GM23338 (cell line): ENCODE data around the gene HNF1B. TPM values are rescaled to one million over a fixed set of nuclear protein-coding genes. Genes with fewer than 3 reads are reported as not detected.

Experiments used
- ATAC-seq: fragments of 200-7000 bp; cut with Tn5 transposase; 3 replicates; pipeline ENCODE4 v1.9.1; 2020
- DNase-seq: peaks from one replicate; pipeline ENCODE4 v3.0.0-alpha.2; 2015; ENCODE audit warnings: low spot score
- H2AFZ ChIP-seq: fragments of 200-600 bp; sonication (generic); 2 replicates; pipeline ENCODE4 v1.8.0; 2016; ENCODE audit warnings: antibody characterized with exemption, mild to moderate bottlenecking, moderate library complexity
- H3F3A ChIP-seq: fragments of 200-600 bp; sonication (generic); replicated peaks from 2 replicates; pipeline ENCODE4 v1.8.0; 2017; ENCODE audit warnings: antibody characterized with exemption, mixed run types, low read depth
- H3K27ac ChIP-seq: fragments of 200-600 bp; sonication (generic); 2 replicates; pipeline ENCODE4 v1.6.1; 2016; ENCODE audit warnings: low read depth
- H3K27me3 ChIP-seq: fragments of 200-600 bp; sonication (generic); 2 replicates; pipeline ENCODE4 v1.8.0; 2016; ENCODE audit warnings: mild to moderate bottlenecking, mixed run types, moderate library complexity; ENCODE audit not compliant: insufficient read depth
- H3K36me3 ChIP-seq: fragments of 200-600 bp; sonication (generic); 2 replicates; pipeline ENCODE4 v1.8.0; 2016; ENCODE audit warnings: mild to moderate bottlenecking; ENCODE audit not compliant: insufficient read depth
- H3K4me1 ChIP-seq: fragments of 200-600 bp; sonication (generic); 2 replicates; pipeline ENCODE4 v1.8.0; 2016; ENCODE audit warnings: mild to moderate bottlenecking, moderate library complexity; ENCODE audit not compliant: insufficient read depth
- H3K4me2 ChIP-seq: fragments of 200-600 bp; sonication (generic); 2 replicates; pipeline ENCODE4 v1.7.1; 2017; ENCODE audit warnings: mixed run types
- H3K4me3 ChIP-seq: fragments of 200-600 bp; sonication (generic); 2 replicates; pipeline ENCODE4 v1.6.1; 2016; ENCODE audit warnings: mixed run types
- H3K79me2 ChIP-seq: fragments of 200-600 bp; sonication (generic); replicated peaks from 2 replicates; pipeline ENCODE4 v1.8.0; 2017; ENCODE audit warnings: mild to moderate bottlenecking; ENCODE audit not compliant: insufficient read depth
- H3K9me2 ChIP-seq: fragments of 200-600 bp; sonication (generic); 2 replicates; pipeline ENCODE4 v1.8.0; 2017; ENCODE audit not compliant: insufficient read depth
- H4K20me1 ChIP-seq: fragments of 200-600 bp; sonication (generic); replicated peaks from 2 replicates; pipeline ENCODE4 v1.8.0; 2017; ENCODE audit warnings: mild to moderate bottlenecking; ENCODE audit not compliant: insufficient read depth
- H3K27ac Mint-ChIP-seq: 2 replicates; pipeline ENCODE4 v1.8.0; 2020; ENCODE audit warnings: inconsistent platforms, mild to moderate bottlenecking, moderate library complexity, mixed read lengths
- H3K27me3 Mint-ChIP-seq: 3 replicates; pipeline ENCODE4 v1.8.0; 2022; ENCODE audit warnings: low read depth, mild to moderate bottlenecking, moderate library complexity, mixed read lengths, inconsistent platforms; ENCODE audit not compliant: insufficient read depth, poor library complexity
- H3K36me3 Mint-ChIP-seq: 3 replicates; pipeline ENCODE4 v1.8.0; 2021; ENCODE audit warnings: low read depth, mild to moderate bottlenecking, inconsistent platforms, moderate library complexity, mixed read lengths
- H3K4me1 Mint-ChIP-seq: 3 replicates; pipeline ENCODE4 v1.8.0; 2020; ENCODE audit warnings: mild to moderate bottlenecking, inconsistent platforms, mixed read lengths
- H3K4me3 Mint-ChIP-seq: 3 replicates; pipeline ENCODE4 v1.8.0; 2021; ENCODE audit warnings: moderate library complexity, mild to moderate bottlenecking, inconsistent platforms, mixed read lengths
- H3K9me3 Mint-ChIP-seq: 3 replicates; pipeline ENCODE4 v1.8.0; 2020; ENCODE audit warnings: moderate library complexity, mild to moderate bottlenecking, inconsistent platforms, mixed read lengths
- CREB1 ChIP-seq: fragments of 250-450 bp; sonication (Bioruptor Pico); IDR thresholded peaks from 2 replicates; pipeline ENCODE4 v1.5.0; 2020; ENCODE audit warnings: low read depth, mild to moderate bottlenecking, moderate library complexity
- POLR2AphosphoS5 ChIP-seq: IDR thresholded peaks from 2 replicates; pipeline ENCODE4 v1.6.1; 2016; ENCODE audit warnings: antibody characterized with exemption, low read depth
- REST ChIP-seq: IDR thresholded peaks from one replicate; pipeline ENCODE4 v1.6.1; 2018; ENCODE audit warnings: antibody characterized with exemption; ENCODE audit not compliant: unreplicated experiment
- ZNF114 ChIP-seq: fragments of 250-450 bp; sonication (Bioruptor Pico); IDR thresholded peaks from 2 replicates; pipeline ENCODE4 v1.5.0; 2020; ENCODE audit warnings: mild to moderate bottlenecking, moderate library complexity
- ZNF331 ChIP-seq: fragments of 250-450 bp; sonication (Bioruptor Pico); IDR thresholded peaks from 2 replicates; pipeline ENCODE4 v1.5.0; 2020; ENCODE audit warnings: low read depth, mild to moderate bottlenecking, moderate library complexity
- polyA plus RNA-seq: library from polyadenylated mRNA; unstranded; fragments of >200 nt; fragmentation: Nextera tagmentation; extraction: Ambion mirVana; gene quantifications from 2 replicates; pipeline ENCODE4 v1.2.1, GENCODE V29; 2016
- total RNA-seq: library from RNA; depleted of rRNA; stranded (reverse); fragments of >200 nt; shearing (Covaris generic); gene quantifications from 2 replicates; pipeline ENCODE4 v1.2.3, GENCODE V29; 2014
- TF ChIP-seq, protein P1 (sequence below): IDR thresholded peaks from 2 replicates; pipeline ENCODE4 v1.6.1; 2016; ENCODE audit warnings: antibody characterized with exemption
- TF ChIP-seq, protein P2 (sequence below): fragments of 250-450 bp; sonication (Bioruptor Pico); IDR thresholded peaks from 2 replicates; pipeline ENCODE4 v1.5.0; 2020; ENCODE audit warnings: mild to moderate bottlenecking, moderate library complexity

Gene HNF1B
- total and polyA plus RNA-seq, 2 experiments from 2014 or later, result 0.07 to 0.19 TPM

GRCh38 chr17:37789771-37790541 lies 45.1 kb upstream of the HNF1B start:
- no peak overlapping the region for H3K4me3 Mint-ChIP-seq
- Histone ChIP-seq H3K4me1 (no peaks in the 10 kb centered on the region), H3K36me3 (no peaks in the 10 kb centered on the region; the same call in 1 of the 2 replicates), H4K20me1 (no peaks in the 10 kb centered on the region), H3F3A (no peaks in the 10 kb centered on the region), H3K79me2 (no peaks in the 10 kb centered on the region), H3K9me2 (peaks cover 5% of the 10 kb centered on the region), H3K27me3 (no peaks in the 10 kb centered on the region), H2AFZ (no peak overlapping the region), H3K27ac (no peak overlapping the region), H3K4me2 (no peak overlapping the region), H3K4me3 (no peak overlapping the region)
- H3K27ac Mint-ChIP-seq, result no peak overlapping the region
- ATAC-seq, result no peak
- H3K27me3 Mint-ChIP-seq, result peaks cover 4% of the 10 kb centered on the region
- H3K4me1 Mint-ChIP-seq, result no peaks in the 10 kb centered on the region; the same call in 2 of the 3 replicates
- no peaks in the 10 kb centered on the region for H3K36me3 Mint-ChIP-seq
- DNase-seq, result no peak
- H3K9me3 Mint-ChIP-seq, result no peaks in the 10 kb centered on the region; the same call in 2 of the 3 replicates
- TF ChIP-seq, protein P1, sequence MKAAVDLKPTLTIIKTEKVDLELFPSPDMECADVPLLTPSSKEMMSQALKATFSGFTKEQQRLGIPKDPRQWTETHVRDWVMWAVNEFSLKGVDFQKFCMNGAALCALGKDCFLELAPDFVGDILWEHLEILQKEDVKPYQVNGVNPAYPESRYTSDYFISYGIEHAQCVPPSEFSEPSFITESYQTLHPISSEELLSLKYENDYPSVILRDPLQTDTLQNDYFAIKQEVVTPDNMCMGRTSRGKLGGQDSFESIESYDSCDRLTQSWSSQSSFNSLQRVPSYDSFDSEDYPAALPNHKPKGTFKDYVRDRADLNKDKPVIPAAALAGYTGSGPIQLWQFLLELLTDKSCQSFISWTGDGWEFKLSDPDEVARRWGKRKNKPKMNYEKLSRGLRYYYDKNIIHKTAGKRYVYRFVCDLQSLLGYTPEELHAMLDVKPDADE, result no peak
- TF ChIP-seq CREB1 (CRISPR knock-in tag) (no peak), POLR2AphosphoS5 (no peak), ZNF331 (CRISPR knock-in tag) (no peak), REST (no peak)

DNA sequence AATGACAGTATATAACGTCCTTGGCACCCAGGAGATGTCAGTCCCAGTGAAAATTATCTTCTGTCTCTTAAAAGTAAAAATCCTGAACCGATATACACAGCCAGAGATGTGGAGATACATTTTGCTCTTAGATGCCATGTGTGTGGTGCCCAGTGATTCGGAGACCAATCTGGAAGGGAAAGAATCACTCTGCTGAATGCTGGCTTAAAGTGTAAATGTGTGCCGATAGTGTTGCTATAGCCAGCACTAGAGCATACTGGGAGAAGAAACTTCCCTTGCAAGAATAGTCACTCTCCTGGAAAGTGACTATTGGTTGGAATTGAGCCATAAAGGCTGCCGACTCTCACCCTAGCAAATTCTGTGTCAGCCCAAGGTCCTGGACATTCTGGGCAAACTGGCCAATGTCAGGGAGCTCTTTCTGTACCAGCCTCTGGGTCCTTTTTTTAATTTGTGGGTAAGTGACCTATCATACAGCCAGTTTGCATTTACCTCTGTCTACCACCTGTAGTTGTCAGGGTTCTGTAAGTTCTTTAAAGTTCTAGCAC lies 44.2 kb upstream of the HNF1B start:
- Mint-ChIP-seq H3K4me1 (no peaks in the 10 kb centered on the region; the same call in 2 of the 3 replicates), H3K27me3 (peaks cover 4% of the 10 kb centered on the region), H3K27ac (no peak overlapping the region), H3K4me3 (no peak overlapping the region), H3K9me3 (no peaks in the 10 kb centered on the region; the same call in 2 of the 3 replicates), H3K36me3 (no peaks in the 10 kb centered on the region)
- no peak overlapping the region for H3K4me2 ChIP-seq
- no peaks in the 10 kb centered on the region for H4K20me1 ChIP-seq
- peaks cover 5% of the 10 kb centered on the region for H3K9me2 ChIP-seq
- DNase-seq (no peak), ATAC-seq (no peak)
- no peaks in the 10 kb centered on the region for H3K27me3 ChIP-seq
- H3K27ac ChIP-seq, result no peak overlapping the region
- no peaks in the 10 kb centered on the region for H3F3A ChIP-seq
- no peak overlapping the region for H3K4me3 ChIP-seq
- H3K36me3 ChIP-seq, result no peaks in the 10 kb centered on the region; the same call in 1 of the 2 replicates
- no peaks in the 10 kb centered on the region for H3K4me1 ChIP-seq
- H3K79me2 ChIP-seq, result no peaks in the 10 kb centered on the region
- no peak overlapping the region for H2AFZ ChIP-seq
- TF ChIP-seq, protein P2, sequence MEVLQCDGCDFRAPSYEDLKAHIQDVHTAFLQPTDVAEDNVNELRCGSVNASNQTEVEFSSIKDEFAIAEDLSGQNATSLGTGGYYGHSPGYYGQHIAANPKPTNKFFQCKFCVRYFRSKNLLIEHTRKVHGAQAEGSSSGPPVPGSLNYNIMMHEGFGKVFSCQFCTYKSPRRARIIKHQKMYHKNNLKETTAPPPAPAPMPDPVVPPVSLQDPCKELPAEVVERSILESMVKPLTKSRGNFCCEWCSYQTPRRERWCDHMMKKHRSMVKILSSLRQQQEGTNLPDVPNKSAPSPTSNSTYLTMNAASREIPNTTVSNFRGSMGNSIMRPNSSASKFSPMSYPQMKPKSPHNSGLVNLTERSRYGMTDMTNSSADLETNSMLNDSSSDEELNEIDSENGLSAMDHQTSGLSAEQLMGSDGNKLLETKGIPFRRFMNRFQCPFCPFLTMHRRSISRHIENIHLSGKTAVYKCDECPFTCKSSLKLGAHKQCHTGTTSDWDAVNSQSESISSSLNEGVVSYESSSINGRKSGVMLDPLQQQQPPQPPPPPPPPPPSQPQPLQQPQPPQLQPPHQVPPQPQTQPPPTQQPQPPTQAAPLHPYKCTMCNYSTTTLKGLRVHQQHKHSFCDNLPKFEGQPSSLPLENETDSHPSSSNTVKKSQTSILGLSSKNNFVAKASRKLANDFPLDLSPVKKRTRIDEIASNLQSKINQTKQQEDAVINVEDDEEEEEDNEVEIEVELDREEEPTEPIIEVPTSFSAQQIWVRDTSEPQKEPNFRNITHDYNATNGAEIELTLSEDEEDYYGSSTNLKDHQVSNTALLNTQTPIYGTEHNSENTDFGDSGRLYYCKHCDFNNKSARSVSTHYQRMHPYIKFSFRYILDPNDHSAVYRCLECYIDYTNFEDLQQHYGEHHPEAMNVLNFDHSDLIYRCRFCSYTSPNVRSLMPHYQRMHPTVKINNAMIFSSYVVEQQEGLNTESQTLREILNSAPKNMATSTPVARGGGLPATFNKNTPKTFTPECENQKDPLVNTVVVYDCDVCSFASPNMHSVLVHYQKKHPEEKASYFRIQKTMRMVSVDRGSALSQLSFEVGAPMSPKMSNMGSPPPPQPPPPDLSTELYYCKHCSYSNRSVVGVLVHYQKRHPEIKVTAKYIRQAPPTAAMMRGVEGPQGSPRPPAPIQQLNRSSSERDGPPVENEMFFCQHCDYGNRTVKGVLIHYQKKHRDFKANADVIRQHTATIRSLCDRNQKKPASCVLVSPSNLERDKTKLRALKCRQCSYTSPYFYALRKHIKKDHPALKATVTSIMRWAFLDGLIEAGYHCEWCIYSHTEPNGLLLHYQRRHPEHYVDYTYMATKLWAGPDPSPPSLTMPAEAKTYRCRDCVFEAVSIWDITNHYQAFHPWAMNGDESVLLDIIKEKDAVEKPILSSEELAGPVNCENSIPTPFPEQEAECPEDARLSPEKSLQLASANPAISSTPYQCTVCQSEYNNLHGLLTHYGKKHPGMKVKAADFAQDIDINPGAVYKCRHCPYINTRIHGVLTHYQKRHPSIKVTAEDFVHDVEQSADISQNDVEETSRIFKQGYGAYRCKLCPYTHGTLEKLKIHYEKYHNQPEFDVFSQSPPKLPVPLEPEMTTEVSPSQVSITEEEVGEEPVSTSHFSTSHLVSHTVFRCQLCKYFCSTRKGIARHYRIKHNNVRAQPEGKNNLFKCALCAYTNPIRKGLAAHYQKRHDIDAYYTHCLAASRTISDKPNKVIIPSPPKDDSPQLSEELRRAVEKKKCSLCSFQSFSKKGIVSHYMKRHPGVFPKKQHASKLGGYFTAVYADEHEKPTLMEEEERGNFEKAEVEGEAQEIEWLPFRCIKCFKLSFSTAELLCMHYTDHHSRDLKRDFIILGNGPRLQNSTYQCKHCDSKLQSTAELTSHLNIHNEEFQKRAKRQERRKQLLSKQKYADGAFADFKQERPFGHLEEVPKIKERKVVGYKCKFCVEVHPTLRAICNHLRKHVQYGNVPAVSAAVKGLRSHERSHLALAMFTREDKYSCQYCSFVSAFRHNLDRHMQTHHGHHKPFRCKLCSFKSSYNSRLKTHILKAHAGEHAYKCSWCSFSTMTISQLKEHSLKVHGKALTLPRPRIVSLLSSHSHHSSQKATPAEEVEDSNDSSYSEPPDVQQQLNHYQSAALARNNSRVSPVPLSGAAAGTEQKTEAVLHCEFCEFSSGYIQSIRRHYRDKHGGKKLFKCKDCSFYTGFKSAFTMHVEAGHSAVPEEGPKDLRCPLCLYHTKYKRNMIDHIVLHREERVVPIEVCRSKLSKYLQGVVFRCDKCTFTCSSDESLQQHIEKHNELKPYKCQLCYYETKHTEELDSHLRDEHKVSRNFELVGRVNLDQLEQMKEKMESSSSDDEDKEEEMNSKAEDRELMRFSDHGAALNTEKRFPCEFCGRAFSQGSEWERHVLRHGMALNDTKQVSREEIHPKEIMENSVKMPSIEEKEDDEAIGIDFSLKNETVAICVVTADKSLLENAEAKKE (CRISPR knock-in tag), result no peak
- TF ChIP-seq ZNF114 (CRISPR knock-in tag), result no peak
